Thoracic aorta (tissue), 2 donors: ENCODE data around the gene SLC6A14. TPM values are rescaled to one million over a fixed set of nuclear protein-coding genes. Genes with fewer than 3 reads are reported as not detected.

Experiments used
- ATAC-seq: fragments of 150-250 bp; one replicate; pipeline ENCODE4 v1.8.0; 2017; ENCODE audit warnings: low read depth; ENCODE audit not compliant: insufficient number of reproducible peaks, low FRiP score
- DNase-seq: peaks from one replicate; pipeline ENCODE4 v3.0.0-alpha.2; 2020; ENCODE audit warnings: low spot score
- H3K27ac ChIP-seq, 2 donors: fragments of 200-600 bp; sonication (generic); 1 replicate in 1 of 2; 2 replicates in 1 of 2; pipeline ENCODE4 v1.5.1; 2016; ENCODE audit warnings: mild to moderate bottlenecking in 2 of 2, moderate library complexity in 2 of 2
- H3K27me3 ChIP-seq: fragments of 200-600 bp; sonication (generic); replicated peaks from 2 replicates; pipeline ENCODE4 v1.6.0; 2016; ENCODE audit warnings: mild to moderate bottlenecking; ENCODE audit not compliant: insufficient read depth
- H3K36me3 ChIP-seq: fragments of 200-600 bp; sonication (generic); one replicate; pipeline ENCODE4 v1.5.1; 2016
- H3K4me1 ChIP-seq, 2 donors: fragments of 200-600 bp; sonication (generic); 1 replicate in 1 of 2; 2 replicates in 1 of 2; pipeline versions ENCODE4 v1.5.1 to v1.6.0; 2016; ENCODE audit warnings: low read depth in 2 of 2, mild to moderate bottlenecking in 1 of 2; ENCODE audit not compliant: control insufficient read depth in 1 of 2
- H3K4me3 ChIP-seq: fragments of 200-600 bp; sonication (generic); 2 replicates; pipeline ENCODE4 v1.5.1; 2016; ENCODE audit warnings: mild to moderate bottlenecking
- H3K9me3 ChIP-seq: fragments of 200-600 bp; sonication (generic); 2 replicates; pipeline ENCODE4 v1.5.1; 2016
- total RNA-seq, 2 donors: library from RNA; depleted of rRNA; stranded (reverse); fragments of >200 nt; gene quantifications; one replicate each; pipeline versions ENCODE4 v1.1.0 to v1.2.3, GENCODE V29; 2016
- TF ChIP-seq, protein P1 (sequence below): fragments of 200-600 bp; sonication (generic); IDR thresholded peaks from one replicate; pipeline ENCODE4 v1.5.1; 2019; ENCODE audit warnings: antibody characterized with exemption

Gene SLC6A14
- total RNA-seq, 2 donors from 2014 or later, result not detected

DNA sequence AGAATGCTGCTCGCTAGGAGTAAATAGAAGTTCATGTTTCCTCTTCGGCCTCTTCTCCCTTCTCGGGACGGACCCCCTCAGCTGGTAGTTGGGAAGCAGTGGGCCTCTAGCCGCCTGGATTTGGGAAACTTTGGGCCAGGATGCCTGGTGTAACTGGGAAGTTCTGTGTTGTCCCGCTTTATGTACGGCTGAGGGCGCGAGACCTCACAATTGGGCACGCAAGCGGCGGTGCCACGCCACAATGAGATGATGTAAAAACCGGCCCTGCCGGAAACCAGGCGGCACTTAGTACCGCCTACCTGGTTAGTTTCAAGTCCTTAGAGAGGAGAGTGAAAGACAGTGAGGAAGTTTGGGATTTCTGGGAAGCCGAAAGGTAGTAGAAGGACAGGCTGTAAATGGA is 26.4 kb downstream of the SLC6A14 start, which contains the start of gene CT83:
TSS of gene CT83 (minus strand) at position 155 of the 400 bp plus-strand sequence. CDS start at position 35, 120 bp downstream.
- no peaks in the 10 kb centered on the region for H3K4me1 ChIP-seq
- H3K27me3 ChIP-seq, result no peaks in the 10 kb centered on the region
- no peak for ATAC-seq

DNA sequence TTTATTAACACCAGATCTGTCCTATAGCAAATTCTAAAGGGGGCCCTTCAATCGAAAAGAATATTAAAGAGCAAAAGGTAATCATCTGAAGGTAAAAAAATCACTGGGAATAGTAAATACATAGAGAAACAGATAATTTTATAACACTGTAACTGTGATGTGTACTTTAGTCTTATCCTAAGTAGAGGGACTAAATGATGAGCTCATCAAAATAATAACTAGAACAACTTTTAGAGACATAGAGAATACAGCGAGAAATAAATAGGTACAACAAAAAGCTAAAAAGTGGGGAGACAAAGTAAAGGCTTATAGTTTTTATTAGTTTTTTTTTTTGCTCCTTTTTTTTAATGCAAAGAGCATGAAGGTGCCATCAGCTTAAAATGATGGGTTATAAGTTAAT is 43.7 kb downstream of the SLC6A14 start:
- ATAC-seq (no peak), DNase-seq (no peak)
- TF ChIP-seq, protein P1, sequence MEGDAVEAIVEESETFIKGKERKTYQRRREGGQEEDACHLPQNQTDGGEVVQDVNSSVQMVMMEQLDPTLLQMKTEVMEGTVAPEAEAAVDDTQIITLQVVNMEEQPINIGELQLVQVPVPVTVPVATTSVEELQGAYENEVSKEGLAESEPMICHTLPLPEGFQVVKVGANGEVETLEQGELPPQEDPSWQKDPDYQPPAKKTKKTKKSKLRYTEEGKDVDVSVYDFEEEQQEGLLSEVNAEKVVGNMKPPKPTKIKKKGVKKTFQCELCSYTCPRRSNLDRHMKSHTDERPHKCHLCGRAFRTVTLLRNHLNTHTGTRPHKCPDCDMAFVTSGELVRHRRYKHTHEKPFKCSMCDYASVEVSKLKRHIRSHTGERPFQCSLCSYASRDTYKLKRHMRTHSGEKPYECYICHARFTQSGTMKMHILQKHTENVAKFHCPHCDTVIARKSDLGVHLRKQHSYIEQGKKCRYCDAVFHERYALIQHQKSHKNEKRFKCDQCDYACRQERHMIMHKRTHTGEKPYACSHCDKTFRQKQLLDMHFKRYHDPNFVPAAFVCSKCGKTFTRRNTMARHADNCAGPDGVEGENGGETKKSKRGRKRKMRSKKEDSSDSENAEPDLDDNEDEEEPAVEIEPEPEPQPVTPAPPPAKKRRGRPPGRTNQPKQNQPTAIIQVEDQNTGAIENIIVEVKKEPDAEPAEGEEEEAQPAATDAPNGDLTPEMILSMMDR, result no peak
- no peaks in the 10 kb centered on the region for H3K9me3 ChIP-seq
- H3K4me3 ChIP-seq, result no peak overlapping the region
- no peaks in the 10 kb centered on the region for H3K36me3 ChIP-seq
- H3K27me3 ChIP-seq, result no peaks in the 10 kb centered on the region
- no peaks in the 10 kb centered on the region for H3K4me1 ChIP-seq
- H3K27ac ChIP-seq, result no peak overlapping the region

More for the DNA sequence above, 26.4 kb downstream of the SLC6A14 start, which contains the start of gene CT83:
- Histone ChIP-seq H3K9me3 (no peaks in the 10 kb centered on the region), H3K4me3 (no peak within 1 kb of the TSS), H3K27ac (no peak within 1 kb of the TSS), H3K36me3 (no peaks in the 10 kb centered on the region)
- no peak for DNase-seq
- TF ChIP-seq, protein P1, result no peak

DNA sequence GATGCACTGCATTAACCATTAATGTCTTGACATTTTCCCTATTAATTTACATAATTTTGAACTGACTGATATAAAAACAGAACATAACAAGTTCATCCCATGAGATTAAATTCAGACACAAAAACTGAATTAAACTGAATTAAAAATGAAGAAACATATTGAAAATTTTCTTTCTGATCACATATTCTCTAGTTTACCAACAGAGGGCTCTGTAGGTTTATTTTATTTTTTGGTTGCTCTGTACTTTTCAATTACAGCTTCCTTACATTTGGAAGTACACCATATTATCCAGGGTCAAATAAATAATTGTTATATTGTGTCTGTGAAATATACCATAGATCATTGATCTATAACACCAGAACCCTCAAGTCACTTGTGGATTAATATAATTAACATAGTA is 53.7 kb downstream of the SLC6A14 start:
- no peak overlapping the region for H3K4me3 ChIP-seq
- no peaks in the 10 kb centered on the region for H3K36me3 ChIP-seq
- H3K27ac ChIP-seq, result no peak overlapping the region
- DNase-seq (no peak), ATAC-seq (no peak)
- no peaks in the 10 kb centered on the region for H3K27me3 ChIP-seq
- TF ChIP-seq, protein P1, result no peak
- H3K9me3 ChIP-seq, result no peaks in the 10 kb centered on the region
- H3K4me1 ChIP-seq, result no peaks in the 10 kb centered on the region

DNA sequence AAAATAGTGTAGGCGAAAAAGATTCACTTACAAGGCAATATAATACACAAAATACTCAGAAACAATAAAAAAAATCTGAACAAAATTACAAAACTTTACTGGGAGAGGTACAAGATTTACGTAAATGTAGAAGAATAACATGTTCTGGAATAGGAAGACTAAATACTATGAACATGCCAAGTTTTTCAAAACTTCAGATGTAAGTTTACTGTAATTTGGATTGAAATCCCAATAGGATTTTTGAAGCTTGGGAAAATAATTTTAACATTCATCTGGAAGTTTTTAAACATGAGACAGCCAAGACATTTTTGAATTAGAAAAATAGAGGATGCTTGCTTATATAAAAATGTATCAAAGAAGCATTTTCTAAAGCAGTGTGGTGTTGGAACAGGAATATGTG is 56.9 kb downstream of the SLC6A14 start:
- Histone ChIP-seq H3K27me3 (no peaks in the 10 kb centered on the region), H3K9me3 (no peaks in the 10 kb centered on the region), H3K27ac (no peak overlapping the region), H3K4me1 (no peaks in the 10 kb centered on the region), H3K4me3 (no peak overlapping the region), H3K36me3 (no peaks in the 10 kb centered on the region)
- ATAC-seq (no peak), DNase-seq (no peak)
- TF ChIP-seq, protein P1, result no peak

DNA sequence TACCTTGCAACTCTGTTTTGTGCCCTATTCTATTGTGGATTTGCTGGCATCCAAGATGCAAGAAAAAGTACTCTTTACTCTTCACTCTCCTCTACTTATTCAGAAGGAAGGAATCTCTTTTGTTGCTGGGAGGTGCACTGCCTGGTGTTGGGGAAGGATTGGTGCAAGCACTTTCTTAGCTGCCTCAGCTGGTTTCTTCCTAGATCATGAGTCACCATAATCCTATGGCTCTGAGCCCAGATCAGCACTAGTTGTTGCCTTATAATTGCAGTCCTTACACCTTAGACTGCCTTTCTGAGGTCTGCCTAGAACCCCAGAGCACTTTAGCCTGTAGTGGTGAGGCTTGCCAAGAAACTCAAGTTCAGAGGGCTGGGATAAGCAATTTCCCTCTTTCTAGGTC is 63.4 kb downstream of the SLC6A14 start:
- Histone ChIP-seq H3K27ac (no peak overlapping the region), H3K36me3 (no peaks in the 10 kb centered on the region), H3K27me3 (no peaks in the 10 kb centered on the region), H3K4me3 (no peak overlapping the region), H3K4me1 (no peaks in the 10 kb centered on the region), H3K9me3 (no peaks in the 10 kb centered on the region)
- DNase-seq, result no peak
- TF ChIP-seq, protein P1, result no peak
- no peak for ATAC-seq

Other genes starting within 250 kb of the SLC6A14 start
- not detected for gene CT83, start 26.4 kb downstream of the SLC6A14 start, total RNA-seq